Nephron (organoid): ENCODE data around the gene CRTAC1.

Experiments used
- H3K27ac Mint-ChIP-seq, 3 experiments: 2 replicates each; pipeline ENCODE4 v1.8.0; 2020; ENCODE audit warnings: mixed read lengths in 3 of 3, mild to moderate bottlenecking in 2 of 3, moderate library complexity in 1 of 3
- H3K27me3 Mint-ChIP-seq: 2 replicates; pipeline ENCODE4 v1.8.0; 2021; ENCODE audit warnings: low read depth, mild to moderate bottlenecking, moderate library complexity, mixed read lengths
- H3K36me3 Mint-ChIP-seq: 2 replicates; pipeline ENCODE4 v1.8.0; 2020; ENCODE audit warnings: low read depth, mixed read lengths
- H3K4me1 Mint-ChIP-seq: 2 replicates; pipeline ENCODE4 v1.8.0; 2020; ENCODE audit warnings: mixed read lengths
- H3K4me3 Mint-ChIP-seq, 3 experiments: 2 replicates each; pipeline ENCODE4 v1.8.0; 2020; ENCODE audit warnings: mild to moderate bottlenecking in 3 of 3, mixed read lengths in 3 of 3, moderate library complexity in 2 of 3
- H3K9me3 Mint-ChIP-seq: 2 replicates; pipeline ENCODE4 v1.8.0; 2020; ENCODE audit warnings: mixed read lengths
- CTCF ChIP-seq, 3 experiments: fragments of 200-600 bp; sonication (generic); IDR thresholded peaks; one replicate each; pipeline ENCODE4 v1.5.0; 2021; ENCODE audit warnings: antibody characterized with exemption in 3 of 3; ENCODE audit not compliant: unreplicated experiment in 3 of 3

Gene CRTAC1

GRCh38 chr10:97883092-97883485 is 147.3 kb downstream of the CRTAC1 start:
- Mint-ChIP-seq H3K4me3 (no peak overlapping the region), H3K27ac (no peak overlapping the region), H3K27me3 (peaks cover 22% of the 10 kb centered on the region), H3K36me3 (no peaks in the 10 kb centered on the region), H3K4me1 (peaks cover 6% of the 10 kb centered on the region), H3K9me3 (no peaks in the 10 kb centered on the region)
- TF ChIP-seq CTCF (IDR thresholded peaks at IDR 0.05; ENCODE audit: unreplicated experiment in 3 of 3), result no peak

- no peak overlapping the region for H3K27ac Mint-ChIP-seq
- H3K9me3 Mint-ChIP-seq, result no peaks in the 10 kb centered on the region
- H3K36me3 Mint-ChIP-seq, result no peaks in the 10 kb centered on the region
- peaks cover 6% of the 10 kb centered on the region for H3K4me1 Mint-ChIP-seq
- H3K4me3 Mint-ChIP-seq, result no peak overlapping the region
- H3K27me3 Mint-ChIP-seq, result peaks cover 22% of the 10 kb centered on the region
- no peak for TF ChIP-seq CTCF (IDR thresholded peaks at IDR 0.05; ENCODE audit: unreplicated experiment in 3 of 3)
These were observed 148.0 kb downstream of the CRTAC1 start for GRCh38 chr10:97882142-97883091.

GRCh38 chr10:97880109-97880508 is 150.3 kb downstream of the CRTAC1 start:
- TF ChIP-seq CTCF (IDR thresholded peaks at IDR 0.05; ENCODE audit: unreplicated experiment in 3 of 3), result no peak
- Mint-ChIP-seq H3K27ac (no peak overlapping the region), H3K27me3 (peaks cover 35% of the 10 kb centered on the region), H3K9me3 (no peaks in the 10 kb centered on the region), H3K4me1 (peaks cover 5% of the 10 kb centered on the region), H3K4me3 (no peak overlapping the region), H3K36me3 (no peaks in the 10 kb centered on the region)

GRCh38 chr10:97879241-97879640 is 151.2 kb downstream of the CRTAC1 start:
- Mint-ChIP-seq H3K36me3 (no peaks in the 10 kb centered on the region), H3K9me3 (no peaks in the 10 kb centered on the region), H3K4me3 (no peak overlapping the region), H3K27me3 (peaks cover 35% of the 10 kb centered on the region), H3K4me1 (no peaks in the 10 kb centered on the region), H3K27ac (no peak overlapping the region)
- no peak for TF ChIP-seq CTCF (IDR thresholded peaks at IDR 0.05; ENCODE audit: unreplicated experiment in 3 of 3)

- H3K36me3 Mint-ChIP-seq, result no peaks in the 10 kb centered on the region
- no peak for TF ChIP-seq CTCF (IDR thresholded peaks at IDR 0.05; ENCODE audit: unreplicated experiment in 3 of 3)
- peaks cover 43% of the 10 kb centered on the region for H3K27me3 Mint-ChIP-seq
- no peak overlapping the region for H3K4me3 Mint-ChIP-seq
- no peaks in the 10 kb centered on the region for H3K9me3 Mint-ChIP-seq
- H3K4me1 Mint-ChIP-seq, result no peaks in the 10 kb centered on the region
- no peak overlapping the region for H3K27ac Mint-ChIP-seq
These were observed 154.0 kb downstream of the CRTAC1 start for GRCh38 chr10:97876402-97876801.

- no peaks in the 10 kb centered on the region for H3K4me1 Mint-ChIP-seq
- H3K4me3 Mint-ChIP-seq, result no peak overlapping the region
These were observed 155.0 kb downstream of the CRTAC1 start for GRCh38 chr10:97875391-97875790.

More at GRCh38 chr10:97875391-97875790, 155.0 kb downstream of the CRTAC1 start:
- H3K27ac Mint-ChIP-seq, result no peak overlapping the region
- peaks cover 48% of the 10 kb centered on the region for H3K27me3 Mint-ChIP-seq
- no peaks in the 10 kb centered on the region for H3K36me3 Mint-ChIP-seq
- TF ChIP-seq CTCF (IDR thresholded peaks at IDR 0.05; ENCODE audit: unreplicated experiment in 3 of 3), result no peak
- H3K9me3 Mint-ChIP-seq, result no peaks in the 10 kb centered on the region
